Choroid plexus epithelial cell (primary cell): ENCODE measurements around the gene KCND3.

Experiments used
- DNase-seq: peaks from one replicate; pipeline ENCODE4 v3.0.0-alpha.2; 2010; ENCODE audit warnings: low read depth
- H3K4me3 ChIP-seq: 2 replicates; pipeline ENCODE4 v1.5.1; 2011; ENCODE audit warnings: low read depth, mild to moderate bottlenecking, control low read depth, low read length, moderate library complexity
- TF ChIP-seq, protein P1 (sequence below): conservative IDR thresholded peaks from 2 replicates; pipeline ENCODE4 v1.5.1; 2011; ENCODE audit warnings: low read depth, mild to moderate bottlenecking, control low read depth, inconsistent platforms, low read length, moderate library complexity

Gene KCND3

DNA sequence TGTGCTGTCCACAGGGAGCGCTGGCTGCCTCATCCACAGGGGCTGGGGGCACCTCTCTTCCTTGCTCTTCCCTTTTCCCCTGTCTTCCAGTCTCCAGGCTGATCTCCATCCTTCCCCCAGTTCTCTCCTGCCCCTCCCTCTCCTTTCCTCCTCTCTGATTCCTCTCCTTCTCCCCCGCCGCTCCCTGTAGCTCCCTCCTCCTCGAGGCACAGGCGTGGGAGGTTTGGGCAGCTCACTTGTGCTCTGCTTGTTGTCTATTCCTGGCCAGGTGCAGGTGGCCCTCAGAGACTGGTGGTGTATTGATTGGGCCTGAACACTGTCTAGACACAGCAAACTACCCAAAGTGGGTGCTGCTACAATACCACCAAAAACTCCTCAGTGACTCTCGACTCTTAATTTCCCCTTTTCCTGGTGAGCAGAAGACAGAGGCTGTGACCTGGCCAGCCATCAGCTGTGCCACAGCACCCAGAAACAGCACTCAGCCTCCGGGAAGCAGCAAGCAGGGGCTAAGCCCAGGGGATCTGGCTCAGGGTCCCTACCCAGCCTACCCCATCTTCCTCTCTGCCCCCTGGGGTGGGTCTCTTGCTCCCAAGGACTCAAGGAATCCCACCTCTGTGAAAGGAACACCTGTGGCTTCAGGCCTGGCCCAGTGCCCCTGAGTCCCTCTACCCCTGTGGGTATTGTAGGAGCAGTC, 140.5 kb downstream of the KCND3 start:
- TF ChIP-seq, protein P1, sequence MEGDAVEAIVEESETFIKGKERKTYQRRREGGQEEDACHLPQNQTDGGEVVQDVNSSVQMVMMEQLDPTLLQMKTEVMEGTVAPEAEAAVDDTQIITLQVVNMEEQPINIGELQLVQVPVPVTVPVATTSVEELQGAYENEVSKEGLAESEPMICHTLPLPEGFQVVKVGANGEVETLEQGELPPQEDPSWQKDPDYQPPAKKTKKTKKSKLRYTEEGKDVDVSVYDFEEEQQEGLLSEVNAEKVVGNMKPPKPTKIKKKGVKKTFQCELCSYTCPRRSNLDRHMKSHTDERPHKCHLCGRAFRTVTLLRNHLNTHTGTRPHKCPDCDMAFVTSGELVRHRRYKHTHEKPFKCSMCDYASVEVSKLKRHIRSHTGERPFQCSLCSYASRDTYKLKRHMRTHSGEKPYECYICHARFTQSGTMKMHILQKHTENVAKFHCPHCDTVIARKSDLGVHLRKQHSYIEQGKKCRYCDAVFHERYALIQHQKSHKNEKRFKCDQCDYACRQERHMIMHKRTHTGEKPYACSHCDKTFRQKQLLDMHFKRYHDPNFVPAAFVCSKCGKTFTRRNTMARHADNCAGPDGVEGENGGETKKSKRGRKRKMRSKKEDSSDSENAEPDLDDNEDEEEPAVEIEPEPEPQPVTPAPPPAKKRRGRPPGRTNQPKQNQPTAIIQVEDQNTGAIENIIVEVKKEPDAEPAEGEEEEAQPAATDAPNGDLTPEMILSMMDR, result no peak
- DNase-seq, result no peak
- H3K4me3 ChIP-seq, result no peak overlapping the region

DNA sequence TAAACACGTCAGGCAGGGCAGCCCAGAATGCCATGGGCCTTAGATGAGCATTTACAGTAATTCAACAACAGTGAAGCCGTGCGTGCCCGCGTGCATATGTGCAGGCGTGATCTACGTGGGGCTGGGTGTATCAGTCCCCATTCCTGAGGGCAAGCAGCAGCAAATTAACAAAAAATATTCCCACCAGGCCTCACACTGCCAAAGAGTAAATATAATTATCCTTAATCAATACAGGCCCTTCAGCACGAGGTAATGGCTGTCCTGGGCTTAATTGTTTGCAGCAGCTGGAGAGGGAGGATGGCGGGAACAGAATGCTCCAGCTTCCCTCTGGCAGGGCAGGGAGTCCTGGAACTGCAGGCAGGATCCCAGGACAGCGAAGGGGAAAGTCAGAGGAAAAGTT, 142.0 kb downstream of the KCND3 start:
- H3K4me3 ChIP-seq, result no peak overlapping the region
- no peak for DNase-seq
- TF ChIP-seq, protein P1, result no peak

DNA sequence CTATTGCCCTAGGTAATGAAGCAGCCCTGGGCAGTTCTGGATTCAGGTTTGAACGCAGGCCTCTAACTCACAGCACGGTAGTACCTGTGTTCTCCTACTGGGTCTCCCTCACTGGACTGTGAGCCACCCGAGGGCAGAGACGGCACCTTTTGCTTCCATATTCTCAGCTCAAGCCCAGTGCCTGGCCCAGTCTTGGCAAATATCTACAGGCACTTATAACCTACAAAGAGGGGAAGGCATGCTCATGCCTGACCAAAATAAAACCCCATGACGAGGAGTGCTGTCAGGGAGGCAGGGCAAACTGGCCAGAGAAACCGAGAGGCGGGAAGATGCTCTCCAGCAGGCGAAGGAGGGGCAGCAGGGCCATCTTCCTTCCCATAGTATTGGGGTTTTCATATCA, 142.6 kb downstream of the KCND3 start:
- no peak overlapping the region for H3K4me3 ChIP-seq
- TF ChIP-seq, protein P1, result no peak
- no peak for DNase-seq

DNA sequence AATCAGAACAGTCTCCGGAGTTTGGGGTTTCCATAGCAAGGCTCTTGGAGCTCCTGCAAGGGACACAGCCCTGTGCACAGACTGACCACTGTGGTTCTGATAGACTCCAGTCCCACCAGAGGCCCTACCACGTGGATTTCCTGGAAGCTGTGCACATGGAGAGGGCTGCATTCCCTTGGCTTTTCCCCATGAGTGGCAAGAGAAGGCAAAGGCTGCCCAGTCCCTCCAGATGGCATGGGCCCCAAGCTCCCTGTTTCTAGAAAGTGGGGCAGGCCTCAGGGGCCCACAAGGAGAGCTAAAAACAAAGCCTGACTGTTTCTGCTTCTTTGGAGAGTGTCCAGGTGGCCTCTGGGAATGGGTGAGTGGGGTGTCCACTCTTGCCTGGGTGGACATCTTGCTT, 146.3 kb downstream of the KCND3 start:
- TF ChIP-seq, protein P1, result no peak
- H3K4me3 ChIP-seq, result no peak overlapping the region
- DNase-seq, result no peak

DNA sequence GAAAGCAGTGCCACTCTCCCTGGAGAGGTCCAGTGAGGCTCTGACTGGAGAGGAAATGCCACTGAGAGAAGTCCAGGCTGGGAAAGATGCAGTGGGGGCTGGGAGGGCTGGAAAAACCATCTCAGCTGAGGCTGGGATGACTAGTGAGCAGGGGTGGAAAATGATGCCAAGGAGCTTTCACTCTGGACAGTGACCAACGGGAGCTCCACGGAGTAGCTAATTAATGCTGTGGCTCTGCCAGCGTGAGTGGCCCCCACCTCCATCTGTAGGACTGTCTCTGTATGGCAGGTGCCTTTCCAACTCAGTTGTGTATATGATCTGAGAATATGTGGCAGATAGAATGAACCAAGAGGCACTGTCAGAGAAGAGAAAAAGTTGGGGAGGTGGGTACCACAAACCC, 147.1 kb downstream of the KCND3 start:
- H3K4me3 ChIP-seq, result no peak overlapping the region
- TF ChIP-seq, protein P1, result no peak
- DNase-seq, result no peak

DNA sequence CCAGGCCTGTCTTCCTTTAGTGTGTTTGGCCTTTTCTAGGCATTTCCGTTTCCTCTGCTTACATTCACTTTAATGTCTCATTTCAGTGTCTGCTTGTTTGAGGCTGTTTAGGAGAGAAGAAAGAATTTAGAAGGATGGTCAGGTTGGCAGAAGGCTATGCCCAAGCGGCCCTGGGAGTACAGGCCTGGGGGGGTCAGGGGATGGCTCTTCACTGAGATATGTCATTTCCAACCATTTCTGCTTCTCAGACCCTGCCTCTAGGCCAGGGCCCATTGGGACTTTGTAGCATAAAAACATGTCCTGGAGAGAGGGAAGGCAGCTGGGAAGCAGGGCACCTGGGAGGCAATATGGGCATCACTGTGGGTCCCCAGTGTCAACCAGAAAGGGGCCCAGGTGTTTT, 147.7 kb downstream of the KCND3 start:
- TF ChIP-seq, protein P1, result no peak
- no peak overlapping the region for H3K4me3 ChIP-seq
- no peak for DNase-seq

DNA sequence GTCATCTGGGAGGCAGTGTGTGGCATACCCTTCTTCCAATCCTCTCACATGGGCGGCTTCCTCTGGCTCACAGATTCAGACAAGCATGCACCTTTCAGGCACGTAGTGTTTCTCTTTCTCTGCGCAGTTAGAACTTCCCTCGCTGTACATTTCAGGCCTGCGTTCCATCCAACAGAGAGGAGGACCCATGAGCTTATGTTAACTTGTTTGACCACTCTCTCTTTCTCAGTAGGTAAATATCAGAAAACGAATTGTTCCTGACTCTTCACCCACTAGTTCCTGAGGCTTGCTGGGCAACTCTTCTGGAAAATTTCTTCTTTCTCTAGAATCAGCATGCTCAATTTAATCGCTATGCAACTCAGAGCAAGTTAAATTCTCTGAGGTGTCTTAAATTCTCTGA, 148.3 kb downstream of the KCND3 start:
- H3K4me3 ChIP-seq, result no peak overlapping the region
- TF ChIP-seq, protein P1, result no peak
- DNase-seq, result no peak
